OCI-LY3 (cell line): ENCODE data around the gene GPM6B.

Experiments used
- CTCF ChIP-seq: fragments of 200-600, 300-600 bp; sonication (generic); IDR thresholded peaks from 2 replicates; pipeline ENCODE4 v1.5.1; 2014; ENCODE audit warnings: antibody characterized with exemption, low read length, low read depth
- EZH2phosphoT487 ChIP-seq: fragments of 200-600 bp; shearing (Covaris generic); IDR thresholded peaks from 2 replicates; pipeline ENCODE4 v1.6.1; 2018; ENCODE audit warnings: antibody characterized with exemption, mixed run types, low read depth

DNA sequence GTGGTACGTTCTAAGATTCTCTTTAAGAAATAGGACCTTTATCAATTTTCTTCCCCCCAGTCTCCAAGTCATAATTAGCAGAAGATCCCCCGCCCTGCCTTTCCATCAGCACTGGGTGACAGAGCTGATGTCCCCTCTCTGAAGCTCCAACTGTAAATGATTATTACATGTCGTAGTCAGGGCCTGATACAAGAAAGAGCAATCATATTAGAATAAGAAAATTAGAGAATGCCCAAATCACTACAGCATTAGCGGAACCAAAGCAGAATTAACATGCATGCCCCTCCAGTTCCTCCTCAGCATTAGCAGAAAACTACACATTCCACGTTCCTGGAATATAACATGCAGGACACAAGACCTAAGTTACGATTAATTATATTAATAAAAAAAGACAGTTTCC is 717 bp downstream of the GPM6B start:
- no peak for TF ChIP-seq CTCF
- TF ChIP-seq EZH2phosphoT487, result no peak
